ENCODE results near the gene IFRD2. TPM values are rescaled to one million over a fixed set of nuclear protein-coding genes. Genes with fewer than 3 reads are reported as not detected.

The IFRD2 gene
- polyA plus RNA-seq, 1 of the 3 experiments (the other 2 are of a cell fraction) = 73.2 TPM

GRCh38 chr3:50256978-50257890, 35.0 kb downstream of the IFRD2 start:
- peaks cover 39% of the 10 kb centered on the region for H3K79me2 ChIP-seq (ENCODE audit: insufficient read depth)
- POLR2A ChIA-PET = no interaction called here
- H4K20me1 ChIP-seq (ENCODE audit: insufficient read depth) = peaks cover 28% of the 10 kb centered on the region
- peaks cover 34% of the 10 kb centered on the region for H3F3A ChIP-seq (replicated peaks; ENCODE audit: insufficient read depth)
- no peak overlapping the region for H3K27ac ChIP-seq (ENCODE audit: low read depth in 2 of 2, low read length in 1 of 2)
- no peak overlapping the region; a peak in 1 of 4 replicates for H3K4me3 ChIP-seq (ENCODE audit: low read depth in 2 of 2, low read length in 1 of 2)
- peaks cover 15 to 19% of the 10 kb centered on the region in 2 experiments; a peak in 2 of 4 replicates for H3K4me1 ChIP-seq (ENCODE audit: control insufficient read depth in 1 of 2, insufficient read depth in 2 of 2, low read depth in 1 of 2, low read length in 1 of 2)
- H2AFZ ChIP-seq (ENCODE audit: low read depth) = no peak overlapping the region
- WGBS (ENCODE audit: low lambda C conversion rate) = 93% methylated on average over 20 of the region's 20 CpGs
- no peaks in the 10 kb centered on the region for H3K9me3 ChIP-seq
- H3K9ac ChIP-seq = no peak overlapping the region
- H3K36me3 ChIP-seq (replicated peaks in 1 of 2; ENCODE audit: control insufficient read depth in 1 of 2, insufficient read depth in 2 of 2, low read length in 1 of 2) = peaks cover 23 to 46% of the 10 kb centered on the region in 2 experiments
- peak; percentile 65 for DNase-seq
- TF ChIP-seq GATA2 (CRISPR knock-in tag; IDR thresholded peaks at IDR 0.05) = no peak
- TF ChIP-seq JUND (IDR thresholded peaks at IDR 0.05) = no peak
- no peak for TF ChIP-seq ELF1 (IDR thresholded peaks at IDR 0.05)
- TF ChIP-seq IRF3 (IDR thresholded peaks at IDR 0.05; ENCODE audit: low read depth, low read length) = no peak
- TF ChIP-seq ZBTB33 (IDR thresholded peaks at IDR 0.05; ENCODE audit: borderline replicate concordance, low read depth) = no peak
- TF ChIP-seq MXI1 (IDR thresholded peaks at IDR 0.05; ENCODE audit: low read depth, low read length) = no peak
- TF ChIP-seq YY1 (IDR thresholded peaks at IDR 0.05; ENCODE audit: low read depth) = no peak
- no peak for TF ChIP-seq RXRA (IDR thresholded peaks at IDR 0.05; ENCODE audit: borderline replicate concordance, low read depth)
- TF ChIP-seq FOSL2 (IDR thresholded peaks at IDR 0.05; ENCODE audit: borderline replicate concordance, low read depth) = no peak
- no peak for TF ChIP-seq FOXM1 (IDR thresholded peaks at IDR 0.05; ENCODE audit: low read depth)
- TF ChIP-seq SMC3 (IDR thresholded peaks at IDR 0.05; ENCODE audit: low read depth, low read length) = peak; percentile 36; the same call in 1 of the 2 replicates
- no peak for TF ChIP-seq TCF12 (IDR thresholded peaks at IDR 0.05)
- no peak for TF ChIP-seq GABPA (IDR thresholded peaks at IDR 0.05; ENCODE audit: low read depth)
- TF ChIP-seq CTCF (IDR thresholded peaks at IDR 0.05) = peak; percentile 70
- TF ChIP-seq NRF1 (IDR thresholded peaks at IDR 0.05; ENCODE audit: low read depth, low read length) = no peak
- no peak for TF ChIP-seq SIN3A (IDR thresholded peaks at IDR 0.05; ENCODE audit: borderline replicate concordance, low read depth, low read length)
- TF ChIP-seq RCOR1 (IDR thresholded peaks at IDR 0.05; ENCODE audit: low read length) = no peak
- TF ChIP-seq RAD21 (IDR thresholded peaks at IDR 0.05; ENCODE audit: low read length) = peak; percentile 54
- TF ChIP-seq USF1 (IDR thresholded peaks at IDR 0.05; ENCODE audit: borderline replicate concordance, low read depth) = no peak
- no peak for TF ChIP-seq EZH2phosphoT487 (IDR thresholded peaks at IDR 0.05; ENCODE audit: borderline replicate concordance, low read depth)
- TF ChIP-seq PBX3 (IDR thresholded peaks at IDR 0.05) = no peak
- no peak for TF ChIP-seq USF2 (IDR thresholded peaks at IDR 0.05; ENCODE audit: borderline replicate concordance, low read depth, low read length)
- no peaks in the 10 kb centered on the region for H3K9me2 ChIP-seq
- H3K27me3 ChIP-seq (ENCODE audit: insufficient read depth) = no peaks in the 10 kb centered on the region
- H3K4me2 ChIP-seq = no peak overlapping the region
- CTCF ChIA-PET = interaction anchor here (0.6 to 61.6 kb wide), 11 partner anchors 9 to 92 kb away, joined by 3 to 1375 read pairs (median 4); partner anchors contain the start of genes GNAI2, GNAT1 and SEMA3B

Data from SK-N-SH (cell line).